HG02840 (cell line): Measurements from ENCODE around the gene FAM81B.

Experiments used
- ATAC-seq: cut with Tn5 transposase; IDR thresholded peaks from one replicate; pipeline ENCODE4 v1.9.1; 2021; ENCODE audit warnings: mild to moderate bottlenecking, moderate library complexity, moderate number of reproducible peaks; ENCODE audit not compliant: unreplicated experiment, low FRiP score

Gene FAM81B

GRCh38 chr5:95398989-95399388 lies 7.8 kb downstream of the FAM81B start:
- ATAC-seq = no peak

- no peak for ATAC-seq
Measured at GRCh38 chr5:95401626-95402025, 10.5 kb downstream of the FAM81B start.

- ATAC-seq = no peak
Measured at GRCh38 chr5:95403996-95404395, 12.8 kb downstream of the FAM81B start.

- no peak for ATAC-seq
Measured at GRCh38 chr5:95406426-95407090, 15.4 kb downstream of the FAM81B start.

GRCh38 chr5:95410279-95410678 lies 19.1 kb downstream of the FAM81B start:
- ATAC-seq = no peak

GRCh38 chr5:95411474-95411873 lies 20.3 kb downstream of the FAM81B start:
- ATAC-seq = no peak

- ATAC-seq = no peak
Measured at GRCh38 chr5:95414451-95414850, 23.3 kb downstream of the FAM81B start.

GRCh38 chr5:95417971-95418370 lies 26.8 kb downstream of the FAM81B start:
- no peak for ATAC-seq

- no peak for ATAC-seq
Measured at GRCh38 chr5:95422838-95423237, 31.7 kb downstream of the FAM81B start.

- ATAC-seq = no peak
Measured at GRCh38 chr5:95424016-95424415, 32.9 kb downstream of the FAM81B start.

GRCh38 chr5:95424526-95424925 lies 33.4 kb downstream of the FAM81B start:
- no peak for ATAC-seq

GRCh38 chr5:95426227-95426626 lies 35.1 kb downstream of the FAM81B start:
- no peak for ATAC-seq

GRCh38 chr5:95432779-95433178 lies 41.6 kb downstream of the FAM81B start:
- ATAC-seq = no peak

- ATAC-seq = no peak
Measured at GRCh38 chr5:95439801-95440493, 48.8 kb downstream of the FAM81B start.

- ATAC-seq = no peak
Measured at GRCh38 chr5:95440825-95441224, 49.7 kb downstream of the FAM81B start.

- no peak for ATAC-seq
Measured at GRCh38 chr5:95441636-95442035, 50.5 kb downstream of the FAM81B start.

GRCh38 chr5:95445442-95445841 lies 54.3 kb downstream of the FAM81B start:
- ATAC-seq = no peak

GRCh38 chr5:95445995-95446394 lies 54.8 kb downstream of the FAM81B start:
- no peak for ATAC-seq

- no peak for ATAC-seq
Measured at GRCh38 chr5:95446560-95447221, 55.5 kb downstream of the FAM81B start.

GRCh38 chr5:95447961-95448360 lies 56.8 kb downstream of the FAM81B start:
- ATAC-seq = no peak

- no peak for ATAC-seq
Measured at GRCh38 chr5:95448789-95449188, 57.6 kb downstream of the FAM81B start.

- ATAC-seq = no peak
Measured at GRCh38 chr5:95449460-95449859, 58.3 kb downstream of the FAM81B start.
